ENCODE results near the gene CCNK.

Gene CCNK

DNA sequence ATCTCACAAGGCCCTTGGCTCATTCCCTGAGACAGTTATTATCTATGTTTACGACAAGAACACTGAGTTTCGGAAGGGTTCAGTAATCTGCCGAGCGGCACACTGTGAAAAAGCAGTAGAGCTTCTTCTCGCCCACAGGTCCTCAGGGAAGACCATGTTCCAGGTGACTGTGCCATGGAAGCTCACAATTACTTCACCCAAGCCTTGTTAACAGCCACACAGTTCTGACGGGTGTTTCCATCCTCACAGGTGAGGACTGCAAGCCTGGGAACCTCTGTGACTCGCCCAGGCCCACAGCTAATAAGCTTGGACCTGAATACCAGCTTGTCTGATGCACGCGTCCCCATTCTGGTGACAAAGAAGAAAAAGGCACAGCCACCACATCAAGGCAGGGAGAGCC lies 15.9 kb upstream of the CCNK start:
- DNase-seq (ENCODE audit: low read depth in 1 of 2, low spot score in 1 of 2), result no peak

DNA sequence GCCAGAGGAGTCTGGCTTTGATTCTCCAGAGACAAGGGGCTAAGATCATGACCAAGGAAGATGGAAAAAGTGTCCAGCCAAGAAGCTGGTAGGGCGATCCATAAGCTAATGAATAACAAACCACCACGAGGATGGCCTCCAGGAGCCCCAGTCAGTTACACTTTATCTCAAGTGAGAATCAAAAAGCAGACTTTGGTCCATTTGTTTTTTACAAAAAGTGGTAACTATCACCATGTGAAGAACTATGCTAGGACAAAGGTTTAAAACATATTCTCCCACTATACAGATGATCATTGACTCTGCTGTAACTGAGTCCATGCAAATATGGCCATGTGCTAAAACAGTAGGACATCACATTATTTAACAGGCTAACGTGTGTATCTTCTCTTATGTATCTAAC lies 14.5 kb upstream of the CCNK start:
- no peak for DNase-seq (ENCODE audit: low read depth in 1 of 2, low spot score in 1 of 2)

DNA sequence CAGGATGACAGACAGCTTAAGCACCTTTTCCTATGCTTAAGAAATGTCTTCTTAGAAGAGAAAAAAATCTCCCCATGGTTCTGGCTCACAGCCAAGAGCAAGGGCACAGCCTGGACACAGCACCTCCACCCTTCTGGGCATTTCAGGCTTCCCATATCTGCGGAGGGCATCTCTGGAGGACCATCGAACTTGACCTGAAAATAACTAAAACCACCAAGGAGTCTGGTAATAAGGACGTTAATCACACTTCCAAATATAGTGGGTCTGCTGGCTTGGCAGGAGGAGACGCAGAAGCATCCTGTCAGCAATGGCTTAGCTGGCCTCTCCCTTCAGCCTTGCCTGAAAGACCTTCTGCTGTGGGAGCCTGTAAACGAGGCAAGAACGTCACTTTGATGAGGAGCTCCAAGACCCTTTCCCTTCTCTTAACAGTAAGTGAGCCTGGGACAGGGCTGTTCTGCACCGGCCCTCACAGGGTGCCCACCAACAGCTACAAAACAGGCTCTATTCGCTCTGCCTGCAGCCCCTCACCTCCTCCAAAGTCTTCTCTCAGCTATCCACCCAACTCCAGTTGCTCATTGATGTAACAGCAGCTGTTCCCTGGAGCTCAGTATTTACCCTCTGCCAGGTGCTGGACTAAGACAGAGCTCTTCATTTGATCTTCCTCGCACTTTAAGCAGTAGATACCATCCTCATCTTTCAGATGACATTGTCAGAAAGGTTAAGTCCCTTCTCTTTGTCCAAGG lies 13.7 kb upstream of the CCNK start:
- no peak for DNase-seq (ENCODE audit: low read depth in 1 of 2, low spot score in 1 of 2)

DNA sequence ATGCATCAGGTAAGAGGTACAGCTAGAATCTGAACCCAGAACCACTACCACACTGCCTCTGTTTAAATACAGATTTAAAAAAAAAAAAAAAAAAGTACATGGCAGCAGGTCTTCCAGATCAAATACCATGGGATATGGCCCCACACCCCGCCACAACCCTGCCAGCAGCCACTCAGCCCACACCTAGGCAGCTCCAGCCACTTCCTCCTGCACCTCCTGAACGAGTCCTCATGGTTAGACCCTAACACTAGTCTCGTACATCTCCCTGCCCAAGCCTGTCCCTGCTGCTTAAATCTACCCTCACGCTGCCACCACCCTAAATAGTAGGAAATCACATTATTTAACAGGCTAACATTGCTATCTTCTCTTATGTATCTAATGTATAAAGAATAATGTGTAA lies 13.1 kb upstream of the CCNK start:
- no peak for DNase-seq (ENCODE audit: low read depth in 1 of 2, low spot score in 1 of 2)

DNA sequence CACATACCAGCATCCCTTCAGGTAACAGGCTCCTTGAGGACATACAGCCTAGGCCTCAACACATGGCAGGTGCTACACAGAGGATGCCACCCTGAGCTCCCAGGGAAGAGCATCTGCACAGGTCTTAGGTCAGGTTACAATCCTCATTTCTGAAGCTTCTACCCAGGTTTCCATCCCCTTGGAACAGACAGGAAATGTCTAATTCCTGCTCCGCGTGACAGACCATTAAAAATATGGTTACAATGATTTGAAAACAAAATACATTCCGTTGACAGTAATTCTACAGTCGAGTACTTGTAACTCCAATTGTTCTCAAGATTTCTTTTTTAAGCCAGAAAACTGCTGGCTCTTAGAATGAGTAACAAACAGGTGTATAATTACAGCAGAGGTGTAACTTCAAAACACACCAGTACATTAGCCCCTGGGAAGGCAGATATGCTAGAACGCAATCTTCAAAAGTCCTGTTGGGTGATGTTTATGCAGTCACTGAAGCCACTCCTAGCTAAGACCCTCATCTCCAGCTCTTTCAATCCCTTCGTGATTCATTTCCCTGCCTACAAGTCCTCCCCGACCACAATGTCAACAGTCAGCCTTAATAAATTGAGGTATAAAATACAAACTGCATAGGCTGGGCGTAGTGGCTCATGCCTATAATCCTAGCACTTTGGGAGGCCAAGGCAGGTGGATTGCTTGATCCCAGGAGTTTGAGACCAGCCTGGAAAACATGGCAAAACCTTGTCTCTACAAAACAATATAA lies 12.2 kb upstream of the CCNK start:
- DNase-seq (ENCODE audit: low read depth in 1 of 2, low spot score in 1 of 2), result no peak

DNA sequence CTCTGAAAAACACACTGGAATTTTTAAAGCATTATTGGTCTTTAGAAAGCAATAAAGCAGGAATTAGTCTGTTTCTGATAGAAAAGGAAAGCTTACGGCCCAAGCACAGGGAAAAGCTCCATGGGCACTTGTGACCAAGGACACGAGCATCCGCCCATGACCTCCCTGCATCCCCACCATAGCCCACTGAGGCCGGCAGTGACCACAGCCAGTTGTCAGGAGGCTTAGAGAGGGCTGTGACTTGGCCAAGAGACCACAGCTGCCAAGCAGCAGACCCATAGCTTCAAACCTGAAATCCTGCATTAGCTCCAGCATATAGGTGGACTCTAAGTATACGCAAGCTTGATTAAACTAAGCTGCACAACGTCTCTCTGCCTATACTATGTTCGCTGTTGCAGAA lies 9.5 kb upstream of the CCNK start:
- DNase-seq (ENCODE audit: low read depth in 1 of 2, low spot score in 1 of 2), result no peak

DNA sequence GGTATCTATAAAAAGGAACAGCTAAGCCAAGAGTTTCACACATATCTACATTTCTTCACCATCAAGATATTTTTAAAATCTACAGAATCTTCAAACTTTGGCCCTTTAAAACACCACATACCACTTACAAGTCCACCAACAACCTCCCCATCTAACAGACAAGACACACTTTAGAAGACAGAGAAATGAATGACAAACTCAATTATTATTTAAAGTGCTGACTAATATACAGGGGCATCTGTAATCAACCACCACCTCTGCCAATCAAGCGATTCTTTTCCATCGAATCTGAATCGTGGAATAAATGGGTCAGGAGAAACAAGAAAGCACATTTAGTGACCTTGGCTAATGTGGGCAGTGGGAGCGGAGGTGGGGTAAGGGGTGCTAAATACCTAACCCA lies 8.3 kb upstream of the CCNK start:
- DNase-seq (ENCODE audit: low read depth in 1 of 2, low spot score in 1 of 2), result no peak

DNA sequence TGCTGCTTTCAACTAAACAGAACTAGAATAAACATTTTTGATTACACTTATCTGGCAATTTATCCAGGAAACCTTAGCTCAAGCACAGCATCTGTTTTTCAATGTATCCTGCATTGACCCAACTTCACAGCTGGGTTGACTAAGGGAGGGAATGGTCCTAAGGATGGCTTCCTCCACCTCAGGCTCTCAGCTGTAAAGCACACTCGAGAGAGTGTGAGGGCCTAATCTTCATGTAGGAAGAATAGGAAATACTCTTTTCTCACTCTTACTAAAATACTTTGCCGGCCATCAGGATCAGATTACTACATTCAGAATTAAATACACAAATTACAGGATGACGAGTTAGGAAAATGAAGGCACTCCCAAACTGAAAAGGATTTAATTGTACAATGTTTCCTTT lies 7.8 kb upstream of the CCNK start:
- DNase-seq (ENCODE audit: low read depth in 1 of 2, low spot score in 1 of 2), result no peak

DNA sequence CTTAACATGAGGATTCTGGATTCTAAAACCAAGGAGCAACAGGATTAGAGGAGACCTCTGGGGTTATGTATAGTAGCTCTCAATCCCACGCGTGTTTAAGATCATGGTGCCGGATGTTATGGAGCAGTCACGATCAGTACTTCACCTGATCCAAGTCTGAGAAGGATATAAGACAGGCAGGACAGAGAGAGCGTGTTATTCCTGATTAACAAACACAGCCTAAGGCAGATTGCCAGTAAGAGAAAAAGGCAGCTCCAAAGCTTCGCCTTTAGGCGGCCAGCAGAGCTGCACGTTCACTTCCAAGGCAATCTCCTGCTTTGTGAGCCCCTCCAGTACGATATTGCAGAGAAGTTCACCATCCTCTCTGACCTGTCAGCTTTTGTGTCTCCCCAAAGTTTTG lies 6.0 kb upstream of the CCNK start:
- no peak for DNase-seq (ENCODE audit: low read depth in 1 of 2, low spot score in 1 of 2)

DNA sequence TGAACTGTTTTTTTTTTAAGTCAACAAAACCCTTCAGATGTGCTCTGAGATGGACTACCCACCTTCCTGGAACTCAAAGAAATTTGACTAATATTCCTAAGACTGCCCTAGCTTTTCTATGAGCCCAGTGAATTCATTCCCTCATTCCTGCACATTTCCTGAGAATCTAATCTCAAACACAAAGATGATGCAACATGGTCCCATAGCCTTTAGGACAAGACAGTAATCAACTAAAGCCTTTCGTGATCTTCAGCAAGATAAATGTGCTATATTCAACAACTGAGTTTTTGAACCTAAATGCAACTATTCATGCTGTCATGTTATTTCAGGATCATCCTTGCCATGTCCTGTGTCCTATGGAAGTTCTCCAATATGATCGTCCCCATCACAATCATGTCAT lies 5.5 kb upstream of the CCNK start:
- DNase-seq (ENCODE audit: low read depth in 1 of 2, low spot score in 1 of 2), result no peak

DNA sequence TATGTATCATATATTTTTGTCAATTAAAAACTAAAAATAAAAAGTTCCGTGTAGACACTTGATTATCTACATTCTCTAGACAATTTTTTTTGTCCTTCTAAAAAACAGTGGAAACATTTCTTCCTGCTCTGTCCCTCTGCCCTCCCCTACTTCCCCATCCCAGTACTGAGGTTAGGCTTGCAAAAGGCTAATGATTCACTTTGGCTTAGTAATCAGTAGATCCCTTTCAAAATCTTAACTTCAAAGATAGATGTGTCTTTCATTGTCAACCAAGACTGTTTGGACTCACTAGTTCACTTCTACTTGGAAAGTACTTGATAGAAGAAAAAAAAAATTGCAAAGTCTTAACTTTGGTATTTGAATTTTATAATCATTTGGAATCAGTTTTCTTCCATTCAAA lies 4.3 kb upstream of the CCNK start:
- no peak for DNase-seq (ENCODE audit: low read depth in 1 of 2, low spot score in 1 of 2)

DNA sequence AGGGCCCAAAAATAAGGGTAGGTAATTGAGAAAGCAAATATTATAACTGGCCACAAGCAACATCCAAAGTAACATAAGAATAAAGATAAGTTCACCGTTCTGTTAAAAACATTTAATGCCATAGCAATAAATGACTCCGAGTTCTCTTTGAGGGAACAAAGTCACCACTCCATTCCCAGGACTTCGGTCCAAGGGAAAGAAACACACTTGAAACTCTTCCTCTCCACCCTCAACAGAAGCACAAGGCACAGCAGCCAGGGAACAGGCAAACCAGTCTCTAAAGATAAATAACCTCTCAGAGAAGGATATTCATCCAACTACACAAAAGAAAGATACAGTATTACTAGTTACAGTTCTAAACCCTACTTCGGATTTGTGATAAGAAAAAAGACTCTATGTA lies 3.1 kb upstream of the CCNK start:
- DNase-seq (ENCODE audit: low read depth in 1 of 2, low spot score in 1 of 2), result no peak

DNA sequence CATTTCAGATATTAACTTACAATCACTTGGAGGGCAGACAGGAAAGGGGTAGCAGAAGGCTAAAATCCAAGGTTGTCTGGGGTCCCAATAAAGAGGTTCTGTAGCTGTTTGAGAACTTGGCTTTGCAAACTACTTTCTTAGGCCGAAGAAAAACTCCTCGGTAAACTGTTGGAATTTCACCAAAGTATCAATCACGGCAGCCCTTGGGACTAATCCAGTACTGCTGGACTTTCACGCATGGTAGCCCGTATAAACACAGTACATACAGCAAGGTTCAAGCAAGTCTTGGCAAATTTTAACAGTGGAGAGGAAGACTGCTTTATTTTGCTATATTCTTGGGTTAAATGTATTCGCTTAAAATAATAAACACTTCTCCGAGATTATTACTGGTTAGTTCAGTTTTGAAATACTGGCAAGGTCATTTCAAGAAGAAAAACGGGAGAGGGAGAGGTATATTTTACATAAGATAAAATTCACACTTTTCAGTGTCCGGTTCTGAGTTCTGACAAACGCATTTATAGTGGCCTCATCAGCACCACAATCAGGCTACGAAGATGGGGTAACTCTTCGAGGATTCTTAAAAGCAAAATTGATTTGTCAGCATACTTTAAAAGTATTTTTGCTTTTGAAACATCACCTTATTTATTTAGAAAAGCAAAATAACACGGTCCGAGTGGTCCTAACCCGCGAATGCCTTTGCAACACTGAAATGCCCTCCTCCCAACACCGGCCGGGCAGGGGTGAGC lies 1.9 kb upstream of the CCNK start:
- DNase-seq (ENCODE audit: low read depth in 1 of 2, low spot score in 1 of 2), result no peak

DNA sequence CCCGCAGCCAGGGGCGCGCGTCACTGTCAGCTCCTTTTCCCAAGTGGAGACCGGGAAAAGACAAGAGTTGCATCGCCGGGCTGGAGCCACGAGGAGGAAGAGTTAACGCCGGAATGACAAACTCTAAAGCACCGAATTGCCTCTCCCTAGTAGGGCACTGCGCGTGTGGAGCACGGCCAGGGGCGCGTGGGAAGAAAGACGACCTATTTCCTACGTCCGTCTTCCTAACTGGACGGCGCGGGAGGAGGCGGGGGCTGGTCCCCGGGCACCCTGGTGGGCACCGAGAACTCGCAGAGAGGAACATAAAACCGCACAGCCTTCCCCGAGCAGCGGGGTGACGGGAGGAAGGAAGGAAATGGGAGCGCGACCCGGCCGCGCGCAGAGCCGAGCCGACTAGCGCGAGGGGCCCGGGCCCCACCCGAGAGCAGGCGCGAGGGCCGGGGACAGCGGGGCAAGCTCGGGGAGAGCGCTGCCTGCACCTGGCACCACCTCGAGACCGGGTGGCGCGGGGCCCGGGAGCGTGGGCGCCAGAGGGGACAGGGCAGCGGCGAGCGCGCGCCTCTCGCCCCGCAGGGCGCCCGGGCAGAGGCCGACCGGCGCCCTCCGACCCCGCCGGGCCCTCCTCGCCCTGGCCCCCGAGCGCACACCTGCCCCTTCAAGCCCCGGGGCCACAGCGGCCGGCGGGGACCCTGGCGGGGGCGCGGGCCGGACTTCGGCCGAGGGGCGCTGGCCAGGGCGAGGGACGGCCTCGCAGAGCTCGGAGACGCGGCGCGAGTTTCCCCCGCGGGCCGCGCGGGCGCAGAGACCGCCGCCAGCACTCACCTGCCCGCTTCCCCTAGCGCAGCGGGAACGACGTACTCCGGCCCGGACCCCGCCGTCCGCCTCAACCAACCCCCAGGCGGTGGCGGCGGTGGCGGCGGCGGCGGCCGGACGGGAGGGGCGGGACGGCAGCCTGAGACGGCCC lies 1.0 kb upstream of the CCNK start, which contains the start of gene SETD3:
Gene SETD3 (minus strand): TSS at position 954 of the 964 bp plus-strand sequence. CDS start 15,054 bp downstream, outside the sequence.
- DNase-seq (ENCODE audit: low read depth in 1 of 2, low spot score in 1 of 2), result peak; percentile 9 to 17

DNA sequence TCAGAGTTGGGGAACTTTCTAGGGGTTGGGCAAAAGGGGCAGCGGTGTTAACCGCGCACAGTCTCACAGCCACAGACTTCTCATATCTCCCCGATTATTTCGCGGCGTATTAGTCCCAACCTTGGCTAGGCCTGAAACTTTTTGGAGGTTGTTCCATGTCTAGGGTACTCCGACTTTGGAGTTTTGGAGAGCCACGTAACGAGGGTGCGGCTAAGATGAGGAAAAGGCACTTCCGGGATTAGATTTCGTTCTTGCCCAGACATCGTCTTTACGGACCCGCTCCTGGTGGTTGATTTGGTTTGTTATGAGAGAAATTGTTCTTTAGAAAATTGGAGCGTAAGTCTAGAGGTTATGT lies 513 bp downstream of the CCNK start:
- no peak for DNase-seq (ENCODE audit: low read depth in 1 of 2, low spot score in 1 of 2)

DNA sequence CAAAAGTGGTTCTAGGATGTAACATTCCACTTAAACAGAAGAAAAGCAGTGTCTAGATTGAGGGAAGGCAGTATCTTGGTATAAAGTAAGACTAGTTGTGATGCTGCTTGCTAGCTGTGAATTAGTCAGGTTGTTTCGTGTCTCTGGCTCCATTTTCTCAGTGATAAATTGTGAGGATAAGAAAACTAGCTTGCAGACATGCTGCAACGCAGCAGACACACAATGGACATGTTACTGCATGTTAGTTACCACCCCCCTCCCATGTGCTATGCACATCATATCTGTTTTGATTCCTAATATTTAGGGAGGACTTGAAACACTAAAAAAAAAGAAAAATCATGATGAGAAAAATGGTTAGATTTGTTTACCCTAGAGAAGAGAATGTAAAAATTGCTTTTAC lies 2.9 kb downstream of the CCNK start:
- DNase-seq (ENCODE audit: low read depth in 1 of 2, low spot score in 1 of 2), result no peak

DNA sequence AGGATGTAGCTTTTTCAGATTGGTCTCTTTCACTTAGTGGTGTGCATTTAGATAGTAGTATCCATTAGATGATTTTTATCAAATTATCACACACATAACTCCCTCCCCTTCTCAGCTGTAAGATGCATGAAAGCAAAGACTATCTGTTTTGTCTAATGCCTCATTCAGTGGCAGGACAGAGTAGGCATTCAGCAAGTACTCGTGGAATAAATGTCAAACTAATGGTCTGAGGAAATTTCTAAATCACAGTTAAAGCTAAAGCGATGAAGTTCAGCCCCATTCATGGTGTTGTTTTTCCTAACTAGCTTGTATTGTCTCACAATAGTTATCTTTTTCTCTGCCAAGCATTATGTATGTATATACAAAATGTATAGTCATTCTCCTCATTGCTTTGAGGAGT lies 16.1 kb downstream of the CCNK start:
- no peak for DNase-seq (ENCODE audit: low read depth in 1 of 2, low spot score in 1 of 2)

DNA sequence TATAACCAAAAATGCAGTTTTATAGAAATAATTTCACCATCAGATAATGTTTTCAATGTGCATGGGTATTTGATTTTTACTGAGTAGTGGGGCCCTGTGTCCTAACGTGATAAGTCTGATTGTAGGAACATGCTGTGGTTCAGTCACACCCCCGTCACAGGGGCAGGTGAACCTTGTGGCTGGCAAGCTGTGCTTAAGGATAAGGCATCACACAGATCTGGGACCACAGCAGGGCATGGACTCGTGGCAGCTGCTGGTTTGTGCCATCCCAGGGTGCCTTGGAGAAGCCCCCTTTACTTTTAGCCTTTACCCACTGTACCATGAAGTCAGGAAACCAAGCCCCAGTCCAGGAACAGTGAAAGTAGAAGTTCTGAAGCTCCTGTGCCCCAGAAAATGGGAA lies 16.7 kb downstream of the CCNK start:
- no peak for DNase-seq (ENCODE audit: low read depth in 1 of 2, low spot score in 1 of 2)

DNA sequence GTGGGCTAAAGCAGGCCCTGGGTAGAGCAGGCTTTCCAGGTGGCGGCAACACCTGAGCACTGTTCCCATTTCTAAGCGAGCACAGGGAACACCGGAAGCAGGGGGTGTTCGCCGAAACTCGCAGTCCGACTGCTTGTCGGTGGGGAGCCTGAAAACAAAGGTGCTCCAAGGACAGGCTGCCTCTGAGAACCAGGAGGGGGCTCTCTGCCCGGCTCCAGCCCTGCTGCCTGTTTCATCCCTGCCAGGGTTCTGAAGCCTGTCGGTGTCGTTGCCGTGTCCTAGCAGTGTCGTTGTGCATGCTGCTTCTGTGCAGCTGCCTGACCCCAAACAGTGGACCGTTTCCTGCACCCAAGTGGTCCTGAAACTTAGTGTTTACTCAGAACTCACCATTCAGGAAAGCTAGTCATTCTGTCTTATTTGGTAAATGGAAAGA lies 21.8 kb downstream of the CCNK start:
- DNase-seq (ENCODE audit: low read depth in 1 of 2, low spot score in 1 of 2), result no peak

DNA sequence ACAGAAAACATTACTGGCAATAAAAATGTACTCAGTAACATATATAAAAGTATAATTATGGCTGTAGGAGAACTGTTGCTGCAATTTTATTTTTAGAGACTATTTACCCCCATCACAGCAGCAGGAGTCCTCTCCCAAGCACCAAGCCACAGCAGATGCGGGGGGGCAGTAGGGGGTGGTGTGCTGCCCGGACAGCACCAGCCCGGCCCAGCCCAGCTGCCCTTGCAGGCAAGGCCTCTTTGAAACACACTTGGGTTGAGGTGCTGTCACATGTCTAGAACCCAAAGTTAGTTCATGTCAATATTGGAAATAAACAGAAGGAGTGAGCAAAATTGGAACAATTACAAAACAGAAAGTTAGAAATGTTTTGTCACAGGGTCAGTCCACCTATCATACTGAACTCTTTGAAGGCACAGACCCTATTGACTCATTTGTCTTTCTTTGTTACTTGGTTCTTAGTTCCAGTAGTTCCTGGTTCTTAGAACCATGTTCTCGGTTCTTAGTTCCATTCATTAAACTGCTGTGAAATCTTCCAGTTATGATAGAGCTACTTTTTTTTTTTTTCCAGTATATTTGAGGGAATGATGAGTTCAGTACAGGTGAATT lies 22.7 kb downstream of the CCNK start:
- DNase-seq (ENCODE audit: low read depth in 1 of 2, low spot score in 1 of 2), result no peak

DNA sequence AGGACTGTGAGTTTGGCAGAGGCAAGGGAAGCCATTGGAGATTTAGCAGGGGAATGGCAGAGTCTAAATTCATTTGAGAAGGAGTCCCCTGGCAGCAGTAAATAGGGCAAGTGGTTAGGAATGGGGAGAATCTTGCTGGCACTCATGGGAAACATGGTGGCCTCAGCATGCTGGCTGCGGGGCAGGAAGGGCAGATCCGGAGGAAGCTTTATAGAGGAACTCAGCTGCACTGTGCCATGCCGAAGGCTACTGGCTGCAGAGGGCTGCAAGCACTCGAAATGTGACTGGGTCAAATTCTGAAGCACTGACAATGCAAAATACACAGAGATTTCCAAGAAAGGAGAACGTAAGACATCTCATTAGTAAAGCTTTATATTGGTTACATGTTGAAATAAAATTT lies 23.9 kb downstream of the CCNK start:
- no peak for DNase-seq (ENCODE audit: low read depth in 1 of 2, low spot score in 1 of 2)

Data from activated T-helper 1 cell treated with anti-CD3 and anti-CD28 coated beads, Interleukin-2, amount 50 U/mL, for 16 hours (primary cell).